GM12874 (cell line): Measurements from ENCODE around the gene DDI2.

Source experiments
- TF ChIP-seq, protein P1 (sequence below): IDR thresholded peaks from 2 replicates; pipeline ENCODE4 v1.5.1; 2011; ENCODE audit warnings: low read depth, mild to moderate bottlenecking, control low read depth, low read length, moderate library complexity; ENCODE audit not compliant: insufficient read depth

DDI2 gene

DNA sequence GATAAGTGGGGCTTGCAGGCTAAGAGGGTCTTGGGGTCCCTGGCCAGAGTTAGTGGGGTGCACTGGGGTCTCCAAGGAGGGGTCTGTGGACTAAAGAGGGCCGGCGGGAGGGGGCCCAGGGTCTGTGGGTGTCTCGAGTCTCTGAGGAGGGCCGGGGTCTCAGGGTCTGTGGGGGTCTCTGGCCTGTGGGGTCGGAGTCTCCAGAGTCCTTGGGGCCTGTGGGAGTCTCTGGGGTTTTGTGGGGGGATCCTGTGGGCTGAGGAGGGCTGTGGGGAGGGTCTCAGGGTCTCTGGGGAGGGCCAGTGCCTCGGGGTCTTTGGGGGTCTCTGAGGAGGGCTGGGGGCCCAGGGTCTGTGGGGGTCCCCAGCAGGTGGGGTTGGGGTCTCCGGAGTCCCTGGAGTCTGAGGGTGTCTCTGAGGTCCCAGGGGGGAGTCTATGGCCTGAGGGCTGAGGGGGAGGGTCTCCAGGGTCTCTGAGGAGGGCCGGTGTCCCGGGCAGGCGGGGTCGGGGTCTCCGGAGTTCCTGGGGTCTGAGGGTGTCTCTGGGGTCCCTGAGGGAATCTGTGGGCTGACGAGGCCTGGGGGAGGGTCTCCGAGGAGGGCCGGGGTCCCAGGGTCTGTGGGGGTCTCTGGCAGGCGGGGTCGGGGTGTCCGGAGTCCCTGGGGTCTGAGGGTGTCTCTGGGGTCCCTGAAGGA, 66.2 kb downstream of the DDI2 start:
- TF ChIP-seq, protein P1, sequence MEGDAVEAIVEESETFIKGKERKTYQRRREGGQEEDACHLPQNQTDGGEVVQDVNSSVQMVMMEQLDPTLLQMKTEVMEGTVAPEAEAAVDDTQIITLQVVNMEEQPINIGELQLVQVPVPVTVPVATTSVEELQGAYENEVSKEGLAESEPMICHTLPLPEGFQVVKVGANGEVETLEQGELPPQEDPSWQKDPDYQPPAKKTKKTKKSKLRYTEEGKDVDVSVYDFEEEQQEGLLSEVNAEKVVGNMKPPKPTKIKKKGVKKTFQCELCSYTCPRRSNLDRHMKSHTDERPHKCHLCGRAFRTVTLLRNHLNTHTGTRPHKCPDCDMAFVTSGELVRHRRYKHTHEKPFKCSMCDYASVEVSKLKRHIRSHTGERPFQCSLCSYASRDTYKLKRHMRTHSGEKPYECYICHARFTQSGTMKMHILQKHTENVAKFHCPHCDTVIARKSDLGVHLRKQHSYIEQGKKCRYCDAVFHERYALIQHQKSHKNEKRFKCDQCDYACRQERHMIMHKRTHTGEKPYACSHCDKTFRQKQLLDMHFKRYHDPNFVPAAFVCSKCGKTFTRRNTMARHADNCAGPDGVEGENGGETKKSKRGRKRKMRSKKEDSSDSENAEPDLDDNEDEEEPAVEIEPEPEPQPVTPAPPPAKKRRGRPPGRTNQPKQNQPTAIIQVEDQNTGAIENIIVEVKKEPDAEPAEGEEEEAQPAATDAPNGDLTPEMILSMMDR, result no peak

DNA sequence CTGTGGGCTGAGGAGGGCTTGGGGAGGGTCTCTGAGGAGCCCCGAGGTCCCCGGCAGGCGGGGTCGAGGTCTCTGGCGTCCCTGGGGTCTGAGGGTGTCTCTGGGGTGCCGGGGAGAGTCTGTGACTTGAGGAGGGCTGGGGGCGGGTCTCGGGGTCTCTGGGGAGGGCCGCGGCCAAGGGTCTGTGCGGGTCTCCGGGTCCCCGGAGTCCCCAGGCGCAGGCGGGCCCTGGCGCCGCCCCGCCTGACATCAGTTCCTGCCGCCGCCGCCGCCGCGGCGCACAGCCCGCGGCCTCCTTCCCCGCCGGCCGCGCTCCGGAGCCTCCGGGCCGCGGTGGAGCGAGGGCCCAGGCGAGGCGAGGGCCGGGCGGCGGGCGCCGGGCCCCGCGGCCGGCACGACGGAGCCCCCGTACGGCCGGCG, 66.8 kb downstream of the DDI2 start, which contains the start of gene PLEKHM2:
Gene PLEKHM2 (plus strand): TSS at position 279 of the 420 bp plus-strand sequence. CDS start 239 bp downstream, outside the sequence.
- TF ChIP-seq, protein P1, result no peak

DNA sequence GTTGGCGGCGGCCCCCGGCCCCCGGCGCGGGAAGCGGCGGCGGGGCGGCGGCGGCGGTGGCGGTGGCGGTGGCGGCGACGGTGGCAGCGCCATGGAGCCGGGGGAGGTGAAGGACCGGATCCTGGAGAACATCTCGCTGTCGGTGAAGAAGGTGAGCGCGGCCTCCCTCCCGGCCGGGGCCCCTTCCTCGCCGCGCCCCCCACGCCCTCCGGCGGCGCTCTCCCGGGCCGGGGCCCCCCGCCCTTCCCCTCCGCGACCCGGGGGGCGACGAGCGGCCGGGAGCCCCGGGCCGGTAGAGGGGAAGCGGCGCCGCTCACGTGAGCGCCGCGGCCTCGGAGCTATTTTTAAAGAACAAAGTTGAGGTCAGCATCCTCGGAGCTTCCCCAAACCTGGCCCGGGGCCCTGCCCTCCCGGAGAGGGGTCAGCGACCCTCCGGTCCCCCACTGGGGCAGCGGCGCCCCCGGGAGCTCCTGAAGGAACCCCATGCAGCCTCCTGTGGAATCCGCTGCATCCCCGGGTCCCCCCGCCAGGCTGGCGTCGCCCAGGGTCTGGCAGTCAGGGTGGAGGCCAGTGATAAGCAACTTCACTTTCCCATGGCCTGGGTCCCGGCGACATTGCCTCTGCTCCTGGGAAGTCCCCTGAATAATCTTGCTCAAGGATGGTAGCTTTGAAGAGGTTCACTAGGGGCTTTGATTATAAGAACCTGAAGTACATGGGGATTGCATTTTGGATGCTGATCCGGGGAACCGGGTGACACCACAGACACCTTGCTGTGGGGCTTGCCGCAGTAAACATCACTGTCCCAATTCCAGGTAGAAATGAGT, 67.4 kb downstream of the DDI2 start:
- TF ChIP-seq, protein P1, result no peak

DNA sequence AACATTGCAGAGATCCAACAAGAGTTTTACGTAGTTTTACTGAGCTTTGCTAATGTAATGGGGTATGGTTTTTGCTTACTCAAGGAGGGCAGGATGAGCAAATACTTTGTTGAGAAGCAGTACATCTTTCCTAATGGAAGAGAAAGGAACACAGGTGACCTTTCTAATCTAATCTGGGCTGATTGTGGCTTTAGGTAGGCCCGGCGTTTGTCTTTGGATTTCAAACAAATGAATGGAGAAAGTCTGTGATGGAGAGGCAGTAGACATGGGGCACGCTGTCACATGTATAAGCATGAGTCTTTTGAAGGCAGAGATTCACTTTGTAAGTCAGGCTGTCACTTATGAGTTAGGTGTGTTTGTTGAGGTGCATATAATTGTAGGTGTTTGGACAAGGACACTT, 68.6 kb downstream of the DDI2 start:
- TF ChIP-seq, protein P1, result no peak

DNA sequence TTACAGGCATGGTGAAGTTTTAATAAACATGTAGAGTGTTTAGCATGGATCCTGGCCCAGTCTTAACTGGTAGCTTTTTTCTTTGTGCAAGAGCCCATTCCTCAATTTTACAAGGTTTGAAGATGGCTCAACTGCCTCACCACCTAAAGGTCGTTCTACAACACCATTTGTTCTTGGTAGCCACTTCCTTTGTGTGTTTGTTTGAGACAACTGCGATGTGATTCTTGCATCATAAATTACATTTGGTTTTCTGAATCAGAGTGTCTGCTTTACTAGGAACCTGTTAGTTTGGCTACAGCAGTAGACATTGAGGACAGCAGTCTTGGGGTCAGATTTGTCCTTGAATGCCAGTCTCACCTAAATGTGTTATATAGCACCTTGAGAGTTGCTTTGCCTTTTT, 70.2 kb downstream of the DDI2 start:
- TF ChIP-seq, protein P1, result no peak

DNA sequence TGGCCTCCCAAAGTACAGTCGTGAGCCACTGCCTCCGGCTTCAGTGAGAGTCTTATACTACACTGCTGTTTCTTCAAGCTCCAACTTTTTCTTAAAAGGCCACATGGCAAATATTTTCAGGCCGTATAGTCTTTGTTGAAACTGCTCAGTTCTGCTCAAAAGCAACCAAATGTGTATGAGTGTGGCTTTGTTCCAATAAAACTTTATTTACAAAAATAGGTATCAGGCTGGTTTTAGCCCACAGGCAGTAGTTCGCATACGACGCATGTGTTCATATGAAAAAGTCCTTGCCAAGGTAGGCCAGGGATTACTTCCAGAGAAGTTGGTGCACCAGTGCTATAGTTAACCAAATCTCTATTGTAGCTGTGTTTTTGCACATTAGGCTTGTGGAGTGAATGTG, 73.1 kb downstream of the DDI2 start:
- TF ChIP-seq, protein P1, result no peak

DNA sequence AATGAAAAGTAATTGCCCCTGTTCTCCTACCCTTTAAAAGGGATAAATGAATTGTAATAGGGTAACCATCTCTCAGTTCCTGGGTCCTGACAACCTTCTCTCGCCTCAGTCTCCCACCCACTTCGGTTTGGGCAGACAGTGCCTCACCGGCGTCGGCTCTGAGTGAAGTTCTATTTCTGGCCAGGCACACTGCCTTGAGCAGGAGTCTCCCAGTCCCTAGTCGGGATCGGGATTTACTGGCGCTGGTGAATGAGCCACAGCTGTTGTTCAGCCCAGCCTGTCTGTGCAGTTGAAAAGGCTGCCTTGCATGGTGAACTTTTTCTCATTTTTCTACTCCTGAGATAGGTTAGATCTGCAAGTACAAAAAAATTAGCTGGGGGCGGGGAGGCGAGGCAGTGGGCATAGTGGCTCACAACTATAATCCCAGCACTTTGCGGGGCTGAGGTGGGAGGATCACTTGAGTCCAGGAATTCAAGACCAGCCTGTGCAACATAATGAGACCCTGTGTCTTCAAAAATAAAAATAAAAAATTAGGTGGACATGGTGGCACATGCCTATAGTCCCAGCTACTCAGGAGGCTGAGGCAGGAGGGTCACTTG, 74.3 kb downstream of the DDI2 start:
- TF ChIP-seq, protein P1, result no peak
